WI38 (cell line): ENCODE measurements around the gene IRAK3.

Experiments
- H3K4me3 ChIP-seq: 2 replicates; pipeline ENCODE4 v1.5.1; 2011; ENCODE audit warnings: low read depth, mild to moderate bottlenecking, control low read depth, low read length
- CTCF ChIP-seq: IDR thresholded peaks from 2 replicates; pipeline ENCODE4 v1.5.1; 2012; ENCODE audit warnings: low read depth, mild to moderate bottlenecking, control low read depth, low read length

IRAK3 gene

DNA sequence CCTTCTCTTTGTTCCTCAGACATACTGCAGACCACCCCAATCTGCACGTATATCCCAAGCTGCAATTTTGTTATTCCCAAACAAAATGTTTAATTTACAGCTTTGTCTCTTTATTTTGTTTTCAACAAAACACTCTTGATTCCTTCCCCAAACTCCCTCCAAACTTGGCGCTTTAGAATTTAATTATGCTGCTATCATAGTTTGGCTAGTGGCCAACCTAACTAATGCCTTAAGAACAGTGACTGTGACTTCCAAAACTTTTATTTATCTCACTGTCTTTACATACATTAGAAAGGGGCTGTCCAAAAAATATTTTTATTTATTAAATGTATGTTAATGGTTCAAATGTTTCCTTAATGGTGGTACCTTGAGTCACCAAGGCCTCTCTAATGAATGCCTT is 26.3 kb upstream of the IRAK3 start:
- no peak for TF ChIP-seq CTCF
- no peak overlapping the region for H3K4me3 ChIP-seq

GRCh38 chr12:66163289-66163688 is 25.7 kb upstream of the IRAK3 start:
- H3K4me3 ChIP-seq = no peak overlapping the region
- no peak for TF ChIP-seq CTCF

GRCh38 chr12:66164349-66164821 is 24.6 kb upstream of the IRAK3 start:
- TF ChIP-seq CTCF = no peak

DNA sequence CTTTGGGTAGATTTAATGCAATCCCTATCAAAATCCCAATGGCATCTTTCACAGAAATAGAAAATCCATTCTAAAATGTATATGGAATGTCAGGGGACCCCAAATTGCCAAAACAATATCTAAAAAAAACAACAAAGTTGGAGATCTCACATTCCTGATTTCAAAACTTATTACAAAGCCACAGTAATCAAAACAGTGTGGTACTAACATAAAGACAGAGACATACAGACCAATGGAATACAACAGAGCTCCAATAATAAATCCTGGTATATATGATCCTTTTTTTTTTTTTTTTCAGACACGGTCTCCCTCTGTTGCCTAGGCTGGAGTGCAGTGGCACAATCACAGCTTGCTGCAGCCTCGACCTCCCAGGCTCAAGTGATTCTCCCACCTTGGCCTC is 23.9 kb upstream of the IRAK3 start:
- no peak for TF ChIP-seq CTCF
- no peak overlapping the region for H3K4me3 ChIP-seq

More at GRCh38 chr12:66164349-66164821, 24.6 kb upstream of the IRAK3 start:
- H3K4me3 ChIP-seq = no peak overlapping the region

GRCh38 chr12:66166561-66166960 is 22.5 kb upstream of the IRAK3 start:
- no peak for TF ChIP-seq CTCF
- no peak overlapping the region for H3K4me3 ChIP-seq

- peak overlapping the region; percentile 88 for H3K4me3 ChIP-seq
- TF ChIP-seq CTCF = no peak
These were observed 20.6 kb upstream of the IRAK3 start for GRCh38 chr12:66168410-66168809.

DNA sequence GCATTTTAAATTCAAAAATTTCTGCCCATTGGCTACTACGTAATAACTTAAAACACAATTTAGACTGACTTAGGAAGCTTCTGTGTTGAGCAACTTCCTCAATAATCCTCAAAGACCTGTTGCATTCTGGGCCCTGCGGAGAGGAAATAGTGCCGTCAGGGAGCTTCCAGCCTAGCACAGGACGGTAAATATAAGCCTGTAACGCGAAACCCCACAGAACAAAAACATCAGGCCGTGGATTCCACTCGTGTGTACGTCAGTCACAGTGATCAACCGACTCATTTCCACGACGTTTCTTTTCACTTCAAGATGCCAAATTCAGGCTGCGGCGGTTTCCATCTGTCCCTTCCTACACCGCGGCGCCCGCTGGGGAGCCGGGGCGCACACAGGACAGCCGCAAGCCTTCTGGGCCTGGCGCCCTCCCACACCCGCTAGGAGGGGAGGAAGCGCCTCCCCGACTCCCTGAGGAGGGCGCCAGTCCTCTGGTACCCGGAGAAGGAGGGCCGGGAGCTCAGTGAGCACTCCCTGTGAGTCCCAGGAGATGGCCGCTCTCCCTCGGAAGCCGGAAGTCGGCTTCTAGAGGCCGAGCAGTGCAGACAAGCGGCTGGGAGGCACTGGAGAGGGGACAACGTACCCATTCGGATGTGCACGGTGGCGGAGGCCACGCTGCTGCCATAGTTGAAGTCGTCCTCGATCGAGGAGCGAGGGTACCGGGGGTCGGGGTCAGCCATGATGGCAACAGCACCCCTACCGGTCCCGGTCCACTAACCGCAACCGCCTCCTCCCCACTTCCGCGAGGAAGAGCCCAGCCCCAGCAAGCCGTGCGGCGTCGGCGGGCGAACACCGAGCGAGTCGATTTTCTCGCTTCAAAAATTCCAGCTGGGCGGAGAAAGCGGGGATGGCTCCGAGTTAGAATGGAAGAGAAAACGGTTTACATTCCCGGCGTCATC is 19.5 kb upstream of the IRAK3 start, which contains the start of gene TMBIM4:
TSS of gene TMBIM4 (minus strand) at position 776 of the 950 bp plus-strand sequence. CDS start at position 731, 45 bp downstream.
- H3K4me3 ChIP-seq = peak within 1 kb of the TSS; percentile 88
- TF ChIP-seq CTCF = peak; percentile 35; the same call in 1 of the 2 replicates
